Panc1 (cell line): ENCODE data around the gene GPR87. TPM values are rescaled to one million over a fixed set of nuclear protein-coding genes. Genes with fewer than 3 reads are reported as not detected.

Experiments used
- ATAC-seq: fragments of 200-7000 bp; cut with Tn5 transposase; 2 replicates; pipeline ENCODE4 v1.9.1; 2020; ENCODE audit warnings: mild to moderate bottlenecking, moderate library complexity
- BruUV-seq: library from RNA; stranded (reverse); fragments of 400-500 nt; replicated peaks from 2 replicates; lab custom pipeline; 2021; lab: Mats Ljungman, UMichigan
- CTCF ChIA-PET: fragments of 300-600 bp; sonication (Branson Sonifier 250); formaldehyde crosslinking; loops from one replicate; lab custom pipeline; 2022; ENCODE audit warnings: antibody characterized with exemption; lab: Charles Lee
- POLR2A ChIA-PET: fragments of 300-600 bp; sonication (Branson Sonifier 250); formaldehyde crosslinking; loops from one replicate; lab custom pipeline; 2022; ENCODE audit warnings: antibody characterized with exemption; lab: Charles Lee
- DNase-seq: peaks from one replicate; pipeline ENCODE4 v3.0.0-alpha.2; 2010; ENCODE audit warnings: low read depth, low spot score
- H3K27ac ChIP-seq: 2 replicates; pipeline ENCODE4 v1.5.1; 2011; ENCODE audit warnings: mild to moderate bottlenecking, low read length, inconsistent platforms
- H3K27me3 ChIP-seq: fragments of 200-500 bp; sonication (Bioruptor generic); 2 replicates; pipeline ENCODE4 v1.6.0; 2014; ENCODE audit warnings: low read length, inconsistent platforms; ENCODE audit not compliant: control insufficient read depth, insufficient read depth
- H3K36me3 ChIP-seq: fragments of 200-500 bp; sonication (Bioruptor generic); 2 replicates; pipeline ENCODE4 v1.5.1; 2014; ENCODE audit warnings: inconsistent platforms, mild to moderate bottlenecking, low read length, moderate library complexity; ENCODE audit not compliant: control insufficient read depth, insufficient read depth
- H3K4me1 ChIP-seq: 2 replicates; pipeline ENCODE4 v1.5.1; 2011; ENCODE audit warnings: inconsistent platforms, mild to moderate bottlenecking, low read length, moderate library complexity; ENCODE audit not compliant: control insufficient read depth, insufficient read depth
- H3K4me3 ChIP-seq, 2 experiments: 2 replicates each; pipeline ENCODE4 v1.5.1; 2011 to 2012; ENCODE audit warnings: low read depth in 2 of 2, low read length in 2 of 2, mild to moderate bottlenecking in 2 of 2, inconsistent platforms in 1 of 2, moderate library complexity in 1 of 2
- H3K9me3 ChIP-seq: fragments of 200-500 bp; sonication (Bioruptor generic); 2 replicates; pipeline ENCODE4 v1.5.1; 2014; ENCODE audit warnings: low read depth, mild to moderate bottlenecking, inconsistent platforms, low read length, moderate library complexity; ENCODE audit not compliant: control insufficient read depth, insufficient read depth
- CTCF ChIP-seq: fragments of 450-650 bp; IDR thresholded peaks from 2 replicates; pipeline ENCODE4 v1.5.1; 2017; ENCODE audit warnings: mild to moderate bottlenecking
- POLR2AphosphoS5 ChIP-seq: IDR thresholded peaks from 2 replicates; pipeline ENCODE4 v1.6.1; 2012; ENCODE audit warnings: mild to moderate bottlenecking, low read depth, low read length, moderate library complexity
- REST ChIP-seq, 2 experiments: IDR thresholded peaks; 2 replicates each; pipeline ENCODE4 v1.6.1; 2011 to 2012; ENCODE audit warnings: low read depth in 2 of 2, control low read depth in 1 of 2, low read length in 1 of 2, mild to moderate bottlenecking in 1 of 2, moderate library complexity in 1 of 2; ENCODE audit not compliant: insufficient read depth in 1 of 2
- SIN3A ChIP-seq: IDR thresholded peaks from 2 replicates; pipeline ENCODE4 v1.6.1; 2012; ENCODE audit warnings: low read depth, mild to moderate bottlenecking, low read length, moderate library complexity, borderline replicate concordance; ENCODE audit not compliant: insufficient read depth
- TCF7L2 ChIP-seq: IDR thresholded peaks from 2 replicates; pipeline ENCODE4 v1.6.1; 2011; ENCODE audit warnings: mild to moderate bottlenecking, low read depth, low read length, inconsistent platforms
- in situ Hi-C: cut with HindIII; loops from 2 replicates; pipeline ENCODE4 v1.10.0; 2016; ENCODE audit warnings: low sequenced_read_pairs, low pct_unique_long_range_greater_than_20kb
- intact Hi-C: fragments of 100-400 bp; cut with micrococcal nuclease; formaldehyde crosslinking; loops from one replicate; pipeline ENCODE4 v1.10.0; 2022; ENCODE audit not compliant: unreplicated experiment
- total RNA-seq: library from RNA; stranded (reverse); gene quantifications from one replicate; pipeline ENCODE4 v1.2.1, GENCODE V29; 2021; ENCODE audit not compliant: unreplicated experiment

GPR87 gene
- total RNA-seq, 1 experiment from 2014 or later, result not detected

- ChIA-PET CTCF (no interaction called here), POLR2A (interaction anchor here (0.7 kb wide), 1 partner anchor 1170 kb away, joined by 3 read pairs; no protein-coding TSS in a partner anchor)
- DNase-seq (no peak), ATAC-seq (no peak)
- no peaks in the 10 kb centered on the region for H3K4me1 ChIP-seq
- H3K27me3 ChIP-seq, result no peaks in the 10 kb centered on the region; the same call in 1 of the 2 replicates
- no peak overlapping the region for H3K27ac ChIP-seq
- no peaks in the 10 kb centered on the region for H3K36me3 ChIP-seq
- BruUV-seq, result no TSS peak
- no peak for TF ChIP-seq POLR2AphosphoS5
- TF ChIP-seq TCF7L2, result no peak
- TF ChIP-seq SIN3A, result no peak
- no peak for TF ChIP-seq REST (IDR thresholded peaks at IDR 0.05; ENCODE audit: insufficient read depth in 1 of 2, low read depth in 2 of 2, low read length in 1 of 2)
- no peak for TF ChIP-seq CTCF
- intact Hi-C loops (no loop called here), in situ Hi-C loops (no loop called here)
- no peak overlapping the region for H3K4me3 ChIP-seq
- no peaks in the 10 kb centered on the region for H3K9me3 ChIP-seq
Measured at GRCh38 chr3:151259664-151260063, 57.0 kb downstream of the GPR87 start.

DNA sequence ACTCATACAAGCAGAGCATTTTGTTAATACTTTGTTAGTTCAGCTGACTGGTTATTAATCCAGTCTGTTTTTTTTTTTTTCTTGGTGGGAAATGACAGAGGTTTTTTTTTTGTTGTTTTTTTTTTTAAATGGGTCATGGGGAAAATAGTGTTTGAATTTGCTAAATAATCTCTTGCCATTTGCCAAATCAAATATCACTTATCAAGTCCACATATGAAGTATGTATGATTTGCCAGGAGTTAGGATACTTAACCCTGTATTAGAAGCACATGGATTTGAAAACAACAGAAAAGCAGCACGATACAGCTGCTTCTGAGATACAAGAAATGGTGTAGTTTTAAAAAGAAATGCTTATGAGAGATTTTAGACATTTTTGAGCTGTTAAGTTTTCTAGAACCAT is 59.9 kb downstream of the GPR87 start:
- BruUV-seq, result no TSS peak
- in situ Hi-C loops (no loop called here), intact Hi-C loops (no loop called here)
- ChIA-PET CTCF (no interaction called here), POLR2A (no interaction called here)
- no peaks in the 10 kb centered on the region for H3K9me3 ChIP-seq
- H3K4me1 ChIP-seq, result no peaks in the 10 kb centered on the region
- H3K4me3 ChIP-seq, result no peak overlapping the region
- no peaks in the 10 kb centered on the region for H3K36me3 ChIP-seq
- no peak overlapping the region for H3K27ac ChIP-seq
- TF ChIP-seq TCF7L2 (no peak), SIN3A (no peak)
- ATAC-seq (no peak), DNase-seq (no peak)
- no peaks in the 10 kb centered on the region; the same call in 1 of the 2 replicates for H3K27me3 ChIP-seq

- no peak overlapping the region for H3K27ac ChIP-seq
- DNase-seq, result no peak
- H3K27me3 ChIP-seq, result no peaks in the 10 kb centered on the region
- BruUV-seq, result no TSS peak
- H3K4me3 ChIP-seq, result no peak overlapping the region
- TF ChIP-seq CTCF (no peak), POLR2AphosphoS5 (no peak), REST (IDR thresholded peaks at IDR 0.05; ENCODE audit: insufficient read depth in 1 of 2, low read depth in 2 of 2, low read length in 1 of 2) (no peak), SIN3A (no peak), TCF7L2 (no peak)
- CTCF ChIA-PET, result no interaction called here
- no peak for ATAC-seq
- POLR2A ChIA-PET, result no interaction called here
- in situ Hi-C loops (no loop called here), intact Hi-C loops (no loop called here)
- no peaks in the 10 kb centered on the region for H3K4me1 ChIP-seq
- no peaks in the 10 kb centered on the region for H3K9me3 ChIP-seq
- H3K36me3 ChIP-seq, result no peaks in the 10 kb centered on the region
Measured at GRCh38 chr3:151248772-151249337, 67.8 kb downstream of the GPR87 start.
